Skeletal muscle cell (primary cell): ENCODE measurements around the gene EPB41L5.
"Not testable (repeated sequence)": the region's sequence is repeated elsewhere in the genome, so short reads cannot be mapped to it uniquely, and the experiment has no call there.

Experiments
- DNase-seq: peaks from one replicate; pipeline ENCODE4 v3.0.0-alpha.2; 2010; ENCODE audit warnings: low read depth
- H3K4me3 ChIP-seq: 2 replicates; pipeline ENCODE4 v1.5.1; 2011; ENCODE audit warnings: low read depth, mild to moderate bottlenecking, control low read depth, low read length, moderate library complexity

EPB41L5 gene

GRCh38 chr2:120028795-120029194, 15.9 kb downstream of the EPB41L5 start:
- DNase-seq: no peak
- no peak overlapping the region for H3K4me3 ChIP-seq

- no peak overlapping the region for H3K4me3 ChIP-seq
- DNase-seq: no peak
Measured at GRCh38 chr2:120029672-120030640, 17.1 kb downstream of the EPB41L5 start.

GRCh38 chr2:120032297-120032696, 19.4 kb downstream of the EPB41L5 start:
- H3K4me3 ChIP-seq: no peak overlapping the region
- DNase-seq: no peak

GRCh38 chr2:120034027-120034426, 21.1 kb downstream of the EPB41L5 start:
- no peak for DNase-seq
- H3K4me3 ChIP-seq: no peak overlapping the region

- DNase-seq: no peak
- no peak overlapping the region for H3K4me3 ChIP-seq
Measured at GRCh38 chr2:120034621-120035020, 21.7 kb downstream of the EPB41L5 start.

- no peak for DNase-seq
Measured at GRCh38 chr2:120036145-120036544, 23.3 kb downstream of the EPB41L5 start.

GRCh38 chr2:120037995-120038541, 25.2 kb downstream of the EPB41L5 start:
- no peak for DNase-seq
- no peak overlapping the region for H3K4me3 ChIP-seq

More at GRCh38 chr2:120036145-120036544, 23.3 kb downstream of the EPB41L5 start:
- H3K4me3 ChIP-seq: no peak overlapping the region

- DNase-seq: no peak
- no peak overlapping the region for H3K4me3 ChIP-seq
Measured at GRCh38 chr2:120042359-120042758, 29.5 kb downstream of the EPB41L5 start.

GRCh38 chr2:120044336-120044735, 31.5 kb downstream of the EPB41L5 start:
- DNase-seq: no peak
- no peak overlapping the region for H3K4me3 ChIP-seq

GRCh38 chr2:120045775-120046174, 32.9 kb downstream of the EPB41L5 start:
- DNase-seq: not testable (repeated sequence)

GRCh38 chr2:120046252-120046651, 33.4 kb downstream of the EPB41L5 start:
- H3K4me3 ChIP-seq, DNase-seq: not testable (repeated sequence)

More at GRCh38 chr2:120045775-120046174, 32.9 kb downstream of the EPB41L5 start:
- not testable (repeated sequence) for H3K4me3 ChIP-seq

- no peak overlapping the region for H3K4me3 ChIP-seq
- DNase-seq: no peak
Measured at GRCh38 chr2:120052597-120052996, 39.7 kb downstream of the EPB41L5 start.

- DNase-seq: no peak
- no peak overlapping the region for H3K4me3 ChIP-seq
Measured at GRCh38 chr2:120053891-120054290, 41.0 kb downstream of the EPB41L5 start.

GRCh38 chr2:120059483-120059882, 46.6 kb downstream of the EPB41L5 start:
- no peak for DNase-seq
- no peak overlapping the region for H3K4me3 ChIP-seq

- DNase-seq: no peak
Measured at GRCh38 chr2:120060088-120060623, 47.3 kb downstream of the EPB41L5 start.

GRCh38 chr2:120064664-120065063, 51.8 kb downstream of the EPB41L5 start:
- no peak for DNase-seq
- no peak overlapping the region for H3K4me3 ChIP-seq

More at GRCh38 chr2:120060088-120060623, 47.3 kb downstream of the EPB41L5 start:
- H3K4me3 ChIP-seq: no peak overlapping the region

GRCh38 chr2:120066800-120067547, 54.1 kb downstream of the EPB41L5 start:
- H3K4me3 ChIP-seq: no peak overlapping the region
- no peak for DNase-seq

GRCh38 chr2:120068040-120068658, 55.3 kb downstream of the EPB41L5 start:
- not testable (repeated sequence) for DNase-seq, H3K4me3 ChIP-seq

GRCh38 chr2:120075545-120075944, 62.7 kb downstream of the EPB41L5 start:
- no peak for DNase-seq
- H3K4me3 ChIP-seq: no peak overlapping the region
